K562 (cell line): Measurements from ENCODE around the gene TBXA2R. TPM values are rescaled to one million over a fixed set of nuclear protein-coding genes. Genes with fewer than 3 reads are reported as not detected.

ENCODE experiments used
- CHD1 ChIP-seq: fragments of 200-600 bp; sonication (generic); IDR thresholded peaks from one replicate; pipeline ENCODE4 v1.6.1; 2012; ENCODE audit warnings: mild to moderate bottlenecking, moderate library complexity, low read length, inconsistent platforms
- HBP1 ChIP-seq: fragments of 450-650 bp; formaldehyde crosslinking; IDR thresholded peaks from 2 replicates; pipeline ENCODE4 v1.4.0; 2022; ENCODE audit warnings: missing genetic modification characterization
- POLR2AphosphoS2 ChIP-seq: IDR thresholded peaks from 2 replicates; pipeline ENCODE4 v1.6.1; 2012; ENCODE audit warnings: low read length, improper control_type of control experiment
- RERE ChIP-seq: sonication (generic); formaldehyde crosslinking; IDR thresholded peaks from 2 replicates; pipeline ENCODE4 v1.8.0; 2023; ENCODE audit warnings: missing genetic modification reagents, mild to moderate bottlenecking, borderline replicate concordance
- SETDB1 ChIP-seq: IDR thresholded peaks from one replicate; pipeline ENCODE4 v1.6.1; 2012; ENCODE audit warnings: low read length, control low read depth, inconsistent platforms
- SIRT6 ChIP-seq: IDR thresholded peaks from one replicate; pipeline ENCODE4 v1.6.1; 2012; ENCODE audit warnings: low read depth, mild to moderate bottlenecking, control low read depth, inconsistent platforms, low read length, moderate library complexity
- TEAD2 ChIP-seq: fragments of 450-650 bp; IDR thresholded peaks from 2 replicates; pipeline ENCODE4 v1.6.1; 2016; ENCODE audit warnings: missing genetic modification characterization, control low read depth, missing compliant biosample characterization
- YBX1 ChIP-seq: fragments of 450-650 bp; IDR thresholded peaks from 2 replicates; pipeline ENCODE4 v1.7.1; 2016; ENCODE audit warnings: mild to moderate bottlenecking
- ZBTB1 ChIP-seq: sonication (generic); formaldehyde crosslinking; IDR thresholded peaks from 2 replicates; pipeline ENCODE4 v1.8.1; 2023; ENCODE audit warnings: missing genetic modification reagents, low read depth, mild to moderate bottlenecking, borderline replicate concordance
- ZNF274 ChIP-seq: IDR thresholded peaks from 2 replicates; pipeline ENCODE4 v1.6.1; 2011; ENCODE audit warnings: low read depth, mild to moderate bottlenecking, low read length, moderate library complexity, borderline replicate concordance
- ZNF41 ChIP-seq: fragments of 250-450 bp; sonication (Bioruptor Pico); conservative IDR thresholded peaks from 2 replicates; pipeline ENCODE4 v1.4.0; 2020; ENCODE audit warnings: mild to moderate bottlenecking
- polyA plus RNA-seq, 8 experiments: library from polyadenylated mRNA; depleted of rRNA in 4 of 8; stranded (reverse) in 5 of 8; unstranded in 3 of 8; fragments of >200 nt; fragmentation: Nextera tagmentation in 2 of 8; fragmentation: Illumina TruSeq in 1 of 8; extraction: Ambion mirVana in 2 of 8; extraction: Trizol in 1 of 8; gene quantifications; 2 replicates each; pipeline versions ENCODE4 v1.2.1 to v1.2.3, GENCODE V29; 2011 to 2014; ENCODE audit warnings: inconsistent platforms in 1 of 8, missing spikeins in 1 of 8
- total RNA-seq, 7 experiments: library from RNA; depleted of rRNA in 6 of 7; stranded (reverse); fragments of >200 nt in 6 of 7; fragmentation: Illumina TruSeq in 2 of 7; extraction: Trizol in 2 of 7; gene quantifications; 2 replicates each; pipeline versions ENCODE4 v1.2.1 to v1.2.3, GENCODE V29; 2011 to 2021; ENCODE audit warnings: low replicate concordance in 1 of 7

The TBXA2R gene
- total and polyA plus RNA-seq, 9 of the 15 experiments (the other 6 are each of a cell fraction or from before 2014, with no cell fraction given) = 1.5 to 24.0 (median 2.8) TPM

GRCh38 chr19:3573858-3574637 lies 32.6 kb downstream of the TBXA2R start (continued):
- TF ChIP-seq ZNF274 (no peak), SETDB1 (no peak), HBP1 (CRISPR knock-in tag) (no peak), TEAD2 (tag) (no peak), RERE (CRISPR knock-in tag) (no peak), ZBTB1 (CRISPR knock-in tag) (no peak), ZNF41 (CRISPR knock-in tag) (no peak), CHD1 (no peak), YBX1 (no peak), SIRT6 (no peak), POLR2AphosphoS2 (no peak)
